GM12891 (cell line): Measurements from ENCODE around the gene NKAIN2.

Experiments
- PAX5 ChIP-seq: IDR thresholded peaks from 2 replicates; pipeline ENCODE4 v1.6.1; 2011; ENCODE audit warnings: low read length, moderate library complexity, mild to moderate bottlenecking; ENCODE audit not compliant: insufficient read depth, severe bottlenecking
- POLR2A ChIP-seq: IDR thresholded peaks from 2 replicates; pipeline ENCODE4 v1.6.1; 2011; ENCODE audit warnings: low read depth, low read length, control low read depth
- POLR2AphosphoS5 ChIP-seq: IDR thresholded peaks from 2 replicates; pipeline ENCODE4 v1.6.1; 2011; ENCODE audit warnings: low read depth, low read length, control low read depth
- POU2F2 ChIP-seq: IDR thresholded peaks from 2 replicates; pipeline ENCODE4 v1.6.1; 2011; ENCODE audit warnings: low read depth, mild to moderate bottlenecking, control low read depth, low read length, moderate library complexity
- SPI1 ChIP-seq: IDR thresholded peaks from 2 replicates; pipeline ENCODE4 v1.6.1; 2011; ENCODE audit warnings: low read depth, low read length, control low read depth
- TAF1 ChIP-seq: IDR thresholded peaks from 2 replicates; pipeline ENCODE4 v1.6.1; 2011; ENCODE audit warnings: low read depth, low read length, control low read depth

GRCh38 chr6:124640432-124640831 is 836.8 kb downstream of the NKAIN2 start:
- TF ChIP-seq POLR2A, result no peak
- no peak for TF ChIP-seq SPI1
- no peak for TF ChIP-seq POLR2AphosphoS5
- no peak for TF ChIP-seq PAX5
- TF ChIP-seq TAF1, result no peak
- TF ChIP-seq POU2F2, result no peak
